GM19468 (cell line): ENCODE data around the gene MAP7.
"Not testable (repeated sequence)": the region's sequence is repeated elsewhere in the genome, so short reads cannot be mapped to it uniquely, and the experiment has no call there.

Experiments used
- ATAC-seq: cut with Tn5 transposase; IDR thresholded peaks from one replicate; pipeline ENCODE4 v1.9.1; 2021; ENCODE audit warnings: mild to moderate bottlenecking, moderate library complexity, moderate number of reproducible peaks; ENCODE audit not compliant: unreplicated experiment; ENCODE audit errors: extremely low read depth

Gene MAP7

GRCh38 chr6:136475686-136476085, 74.5 kb downstream of the MAP7 start:
- ATAC-seq = no peak

- ATAC-seq = no peak
Observed at GRCh38 chr6:136474241-136474640, 76.0 kb downstream of the MAP7 start.

DNA sequence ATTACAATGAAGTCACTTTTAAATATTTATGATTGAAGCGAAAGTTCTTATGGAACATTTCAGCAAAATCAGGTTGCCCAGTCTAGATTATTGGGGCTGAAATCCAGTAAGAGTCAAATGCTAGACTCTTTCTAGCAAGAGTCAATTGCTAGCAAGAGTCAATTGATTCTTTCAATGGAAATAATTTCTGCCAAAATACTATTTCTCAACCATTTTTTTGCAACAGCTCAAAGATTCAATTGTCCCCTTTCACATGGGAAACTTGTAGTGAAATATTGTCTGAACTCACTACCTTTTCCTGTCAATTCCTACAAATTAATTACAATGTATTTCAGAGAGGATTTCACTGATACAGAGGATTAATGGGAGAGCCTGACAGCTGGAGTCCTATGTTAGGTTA, 78.3 kb downstream of the MAP7 start:
- ATAC-seq = no peak

- no peak for ATAC-seq
Observed at GRCh38 chr6:136471372-136471771, 78.8 kb downstream of the MAP7 start.

- no peak for ATAC-seq
Observed at GRCh38 chr6:136470044-136470443, 80.2 kb downstream of the MAP7 start.

- ATAC-seq = no peak
Observed at GRCh38 chr6:136469154-136469553, 81.1 kb downstream of the MAP7 start.

GRCh38 chr6:136468711-136469110, 81.5 kb downstream of the MAP7 start:
- no peak for ATAC-seq

- ATAC-seq = no peak
Observed at GRCh38 chr6:136467186-136467585, 83.0 kb downstream of the MAP7 start.

GRCh38 chr6:136466777-136467176, 83.4 kb downstream of the MAP7 start:
- no peak for ATAC-seq

DNA sequence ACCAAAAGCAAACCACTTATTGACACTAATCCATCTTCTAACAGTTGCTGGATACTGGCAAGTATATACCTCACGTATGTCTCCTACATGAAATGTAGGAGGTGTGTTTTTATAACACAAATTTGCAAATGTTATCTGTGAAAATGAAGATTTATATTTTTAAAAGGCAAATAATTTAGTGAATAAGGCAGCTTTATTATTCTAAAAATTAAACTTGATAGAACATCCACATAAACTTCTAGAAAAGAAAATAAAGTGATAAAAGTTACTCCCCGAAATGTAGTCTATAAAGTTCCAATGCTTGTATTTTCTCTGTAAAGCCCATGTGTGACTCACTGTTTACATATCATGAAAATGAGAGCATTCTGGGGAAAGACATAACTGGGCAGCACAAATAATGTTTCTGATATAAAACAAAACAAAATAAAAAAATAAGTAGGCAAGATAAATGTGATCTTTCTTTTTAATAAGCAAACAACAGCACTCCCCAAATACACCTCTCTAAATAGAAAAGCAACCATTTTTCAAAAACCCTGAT, 84.4 kb downstream of the MAP7 start:
- no peak for ATAC-seq

GRCh38 chr6:136464874-136465273, 85.3 kb downstream of the MAP7 start:
- no peak for ATAC-seq

- ATAC-seq = no peak
Observed at GRCh38 chr6:136464148-136464547, 86.1 kb downstream of the MAP7 start.

GRCh38 chr6:136463743-136464142, 86.5 kb downstream of the MAP7 start:
- no peak for ATAC-seq

DNA sequence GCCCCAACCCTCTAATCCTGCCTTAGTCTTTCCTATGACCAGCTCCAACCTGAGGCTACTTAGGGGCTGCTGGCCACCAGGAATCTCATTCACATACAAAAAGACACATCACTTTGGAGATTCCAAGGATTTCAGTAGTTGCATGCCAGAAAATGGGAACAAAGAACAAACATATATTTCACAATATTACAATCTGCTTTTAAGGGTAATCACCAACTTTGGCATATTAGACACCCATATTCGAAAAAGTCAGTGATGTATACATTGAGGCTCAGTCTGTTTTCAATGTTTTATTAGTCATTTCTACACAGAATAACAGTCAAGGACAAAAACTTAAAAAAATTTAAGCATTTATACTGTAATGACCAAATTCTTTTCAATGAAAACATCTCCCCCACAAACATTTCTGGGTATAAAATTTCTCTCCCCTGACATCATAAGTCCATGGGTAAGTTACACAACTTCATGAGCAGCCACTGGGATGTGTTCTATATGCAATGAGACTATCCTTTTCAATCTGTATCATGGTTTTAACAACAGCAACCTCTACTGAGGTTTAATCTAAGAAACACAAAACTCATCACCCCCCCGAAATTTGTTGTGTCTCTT, 103.5 kb downstream of the MAP7 start:
- ATAC-seq = no peak

- no peak for ATAC-seq
Observed at GRCh38 chr6:136446145-136446544, 104.1 kb downstream of the MAP7 start.

GRCh38 chr6:136445063-136445462, 105.2 kb downstream of the MAP7 start:
- no peak for ATAC-seq

- no peak for ATAC-seq
Observed at GRCh38 chr6:136440203-136440602, 110.0 kb downstream of the MAP7 start.

- ATAC-seq = no peak
Observed at GRCh38 chr6:136439514-136440190, 110.6 kb downstream of the MAP7 start.

DNA sequence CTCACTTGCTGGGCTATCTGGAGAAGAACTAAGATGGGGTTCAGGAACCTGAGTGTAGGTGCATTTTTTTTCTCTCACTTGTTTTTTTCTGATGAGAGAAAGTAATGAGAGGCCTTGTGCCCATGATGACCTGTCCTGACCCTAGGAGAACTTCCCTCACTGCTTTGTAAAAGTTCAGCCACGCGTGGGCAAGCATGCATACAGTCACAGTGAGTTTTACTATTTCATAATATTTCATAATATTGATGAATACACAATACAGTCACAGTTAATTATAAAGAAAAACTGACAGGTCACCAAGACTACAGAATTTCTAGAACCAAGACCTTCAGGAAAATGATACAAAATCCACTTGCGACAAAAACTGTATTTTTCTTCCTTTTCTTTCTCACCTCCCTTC, 111.8 kb downstream of the MAP7 start:
- ATAC-seq = no peak

DNA sequence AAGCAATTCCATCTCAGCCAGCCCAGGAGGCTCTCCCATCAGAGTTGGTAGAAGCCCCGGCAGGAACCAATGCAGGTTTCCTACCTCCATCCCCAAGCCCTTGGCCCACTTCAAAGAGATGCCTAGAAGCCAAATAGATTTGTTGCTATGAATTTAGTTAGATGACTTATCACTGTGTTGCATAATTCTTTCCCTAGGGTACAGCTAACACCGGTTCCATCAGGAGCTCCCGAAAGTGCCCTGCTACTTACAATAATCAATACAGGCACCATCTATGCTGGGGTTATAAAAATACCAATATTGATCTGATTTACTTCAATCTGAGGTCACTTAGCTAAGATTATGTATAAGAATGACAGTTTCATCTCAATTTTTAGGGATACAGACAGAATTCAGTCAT, 113.0 kb downstream of the MAP7 start:
- no peak for ATAC-seq

- no peak for ATAC-seq
Observed at GRCh38 chr6:136435101-136435500, 115.1 kb downstream of the MAP7 start.

DNA sequence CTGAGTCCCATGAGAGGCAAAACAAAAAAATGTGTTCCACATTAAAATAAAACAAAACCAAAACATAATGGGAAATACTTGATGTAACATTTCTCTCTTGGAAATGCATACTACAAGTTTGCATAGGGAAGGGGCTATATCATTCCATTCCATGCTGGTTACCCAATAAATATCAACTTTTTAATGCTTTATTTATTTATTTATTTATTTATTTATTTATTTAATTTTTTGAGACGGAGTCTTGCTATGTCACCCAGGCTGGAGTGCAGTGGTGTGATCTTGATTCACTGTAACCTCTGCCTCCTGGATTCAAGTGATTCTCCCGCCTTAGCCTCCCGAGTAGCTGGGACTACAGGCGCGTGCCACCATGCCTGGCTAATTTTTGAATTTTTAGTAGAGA, 118.9 kb downstream of the MAP7 start:
- ATAC-seq = not testable (repeated sequence)
